Neural cell (in vitro differentiated cells): ENCODE data around the gene FBRS.

Experiments used
- EP300 ChIP-seq: fragments of 450-650 bp; conservative IDR thresholded peaks from 2 replicates; pipeline ENCODE4 v1.6.1; 2014; ENCODE audit warnings: antibody characterized with exemption, mild to moderate bottlenecking, moderate library complexity; ENCODE audit not compliant: poor library complexity, severe bottlenecking
- EZH2 ChIP-seq: fragments of 200-600, 300-800 bp; shearing (Covaris generic), sonication (generic); IDR thresholded peaks from 2 replicates; pipeline ENCODE4 v1.6.1; 2014; ENCODE audit warnings: antibody characterized with exemption, low read length, borderline replicate concordance, mild to moderate bottlenecking; ENCODE audit not compliant: insufficient read depth, poor library complexity, severe bottlenecking
- POLR2AphosphoS5 ChIP-seq: IDR thresholded peaks from 2 replicates; pipeline ENCODE4 v1.6.1; 2012
- TF ChIP-seq, protein P1 (sequence below): fragments of 450-650 bp; IDR thresholded peaks from 2 replicates; pipeline ENCODE4 v1.5.1; 2014; ENCODE audit warnings: antibody characterized with exemption, mild to moderate bottlenecking, moderate library complexity; ENCODE audit not compliant: poor library complexity, severe bottlenecking

DNA sequence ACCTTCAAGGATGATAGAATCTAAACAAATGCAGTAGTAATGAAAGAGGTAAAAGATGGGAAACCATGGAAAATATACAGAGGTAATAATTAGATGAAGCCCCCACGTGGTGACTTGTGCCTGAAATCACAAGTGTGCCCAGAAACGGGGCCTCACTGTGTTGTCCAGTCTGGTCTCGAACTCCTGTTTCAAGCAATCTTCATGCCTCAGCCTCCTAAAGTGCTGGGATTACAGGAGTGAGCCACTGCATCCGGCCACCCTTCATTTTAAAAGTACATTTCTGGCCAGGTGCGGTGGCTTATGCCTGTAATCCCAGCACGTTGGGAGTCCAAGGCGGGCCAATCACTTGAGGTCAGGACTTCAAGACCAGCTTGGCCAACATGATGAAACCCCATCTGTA lies 21.6 kb upstream of the FBRS start:
- TF ChIP-seq, protein P1, sequence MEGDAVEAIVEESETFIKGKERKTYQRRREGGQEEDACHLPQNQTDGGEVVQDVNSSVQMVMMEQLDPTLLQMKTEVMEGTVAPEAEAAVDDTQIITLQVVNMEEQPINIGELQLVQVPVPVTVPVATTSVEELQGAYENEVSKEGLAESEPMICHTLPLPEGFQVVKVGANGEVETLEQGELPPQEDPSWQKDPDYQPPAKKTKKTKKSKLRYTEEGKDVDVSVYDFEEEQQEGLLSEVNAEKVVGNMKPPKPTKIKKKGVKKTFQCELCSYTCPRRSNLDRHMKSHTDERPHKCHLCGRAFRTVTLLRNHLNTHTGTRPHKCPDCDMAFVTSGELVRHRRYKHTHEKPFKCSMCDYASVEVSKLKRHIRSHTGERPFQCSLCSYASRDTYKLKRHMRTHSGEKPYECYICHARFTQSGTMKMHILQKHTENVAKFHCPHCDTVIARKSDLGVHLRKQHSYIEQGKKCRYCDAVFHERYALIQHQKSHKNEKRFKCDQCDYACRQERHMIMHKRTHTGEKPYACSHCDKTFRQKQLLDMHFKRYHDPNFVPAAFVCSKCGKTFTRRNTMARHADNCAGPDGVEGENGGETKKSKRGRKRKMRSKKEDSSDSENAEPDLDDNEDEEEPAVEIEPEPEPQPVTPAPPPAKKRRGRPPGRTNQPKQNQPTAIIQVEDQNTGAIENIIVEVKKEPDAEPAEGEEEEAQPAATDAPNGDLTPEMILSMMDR = no peak
- no peak for TF ChIP-seq POLR2AphosphoS5
- TF ChIP-seq EP300 = no peak
- no peak for TF ChIP-seq EZH2
